A549 (cell line): Measurements from ENCODE around the gene CYB5D1. TPM values are rescaled to one million over a fixed set of nuclear protein-coding genes. Genes with fewer than 3 reads are reported as not detected.

Experiments
- CBX2 ChIP-seq: fragments of 200-600 bp; sonication (generic); IDR thresholded peaks from 2 replicates; pipeline ENCODE4 v1.6.1; 2016; ENCODE audit warnings: low read depth, mild to moderate bottlenecking, borderline replicate concordance
- CBX8 ChIP-seq: fragments of 200-600 bp; sonication (generic); IDR thresholded peaks from 2 replicates; pipeline ENCODE4 v1.6.1; 2016
- CHD2 ChIP-seq: fragments of 150-350 bp; IDR thresholded peaks from 2 replicates; pipeline ENCODE4 v1.6.1; 2014; ENCODE audit warnings: low read length; ENCODE audit not compliant: partially characterized antibody
- CHD4 ChIP-seq: fragments of 200-600 bp; sonication (generic); IDR thresholded peaks from 2 replicates; pipeline ENCODE4 v1.6.1; 2016; ENCODE audit warnings: antibody characterized with exemption, mild to moderate bottlenecking, borderline replicate concordance
- E2F6 ChIP-seq: IDR thresholded peaks from 2 replicates; pipeline ENCODE4 v1.6.1; 2012; ENCODE audit warnings: low read depth, borderline replicate concordance
- EHF ChIP-seq: fragments of 250-450 bp; sonication (Bioruptor Pico); IDR thresholded peaks from 2 replicates; pipeline ENCODE4 v1.5.0; 2020; ENCODE audit warnings: mild to moderate bottlenecking
- ELK1 ChIP-seq: fragments of 150-350 bp; IDR thresholded peaks from 2 replicates; pipeline ENCODE4 v1.6.1; 2014; ENCODE audit warnings: low read depth, mild to moderate bottlenecking, low read length
- EP300 ChIP-seq, 2 experiments: fragments of >200 bp; sonication (Bioruptor Twin); formaldehyde crosslinking; IDR thresholded peaks; 2 replicates in 1 of 2; 3 replicates in 1 of 2; pipeline ENCODE4 v1.6.1; 2016 to 2017
- ESRRA ChIP-seq: fragments of 150-350 bp; IDR thresholded peaks from 2 replicates; pipeline ENCODE4 v1.6.1; 2014; ENCODE audit warnings: mild to moderate bottlenecking, low read length, borderline replicate concordance
- FOSB ChIP-seq: fragments of 250-450 bp; sonication (Bioruptor Pico); IDR thresholded peaks from 2 replicates; pipeline ENCODE4 v1.5.0; 2020; ENCODE audit warnings: mild to moderate bottlenecking, moderate library complexity
- FOXS1 ChIP-seq: fragments of 250-450 bp; sonication (Bioruptor Pico); IDR thresholded peaks from 2 replicates; pipeline ENCODE4 v1.5.0; 2020; ENCODE audit warnings: mild to moderate bottlenecking, moderate library complexity
- GATA3 ChIP-seq: IDR thresholded peaks from 2 replicates; pipeline ENCODE4 v1.6.1; 2012; ENCODE audit warnings: borderline replicate concordance
- HDAC2 ChIP-seq: fragments of 200-600 bp; sonication (generic); IDR thresholded peaks from 2 replicates; pipeline ENCODE4 v1.6.1; 2016
- HEYL ChIP-seq: fragments of 250-450 bp; sonication (Bioruptor Pico); IDR thresholded peaks from 2 replicates; pipeline ENCODE4 v1.8.0; 2021; ENCODE audit warnings: mild to moderate bottlenecking, moderate library complexity
- HOXB5 ChIP-seq: fragments of 250-450 bp; sonication (Bioruptor Pico); IDR thresholded peaks from 2 replicates; pipeline ENCODE4 v1.5.0; 2020; ENCODE audit warnings: mild to moderate bottlenecking, moderate library complexity
- JUN ChIP-seq, 2 experiments: fragments of >200 bp; sonication (Bioruptor Twin); formaldehyde crosslinking; IDR thresholded peaks; 2 replicates in 1 of 2; 3 replicates in 1 of 2; pipeline ENCODE4 v1.6.1; 2016 to 2017
- MAZ ChIP-seq: fragments of 150-350 bp; IDR thresholded peaks from 2 replicates; pipeline ENCODE4 v1.6.1; 2014; ENCODE audit warnings: antibody characterized with exemption, low read depth, low read length, borderline replicate concordance
- MYC ChIP-seq: IDR thresholded peaks from 2 replicates; pipeline ENCODE4 v1.6.1; 2012; ENCODE audit warnings: mild to moderate bottlenecking, inconsistent platforms, low read length, improper control_type of control experiment, borderline replicate concordance
- NFE2L2 ChIP-seq: fragments of 150-350 bp; conservative IDR thresholded peaks from 2 replicates; pipeline ENCODE4 v1.6.1; 2014; ENCODE audit warnings: low read length
- PHF8 ChIP-seq: fragments of 200-600 bp; sonication (generic); IDR thresholded peaks from 2 replicates; pipeline ENCODE4 v1.6.1; 2016; ENCODE audit warnings: low read depth, mild to moderate bottlenecking, antibody characterized with exemption, moderate library complexity, borderline replicate concordance
- POLR2AphosphoS2 ChIP-seq: conservative IDR thresholded peaks from 2 replicates; pipeline ENCODE4 v1.6.1; 2012; ENCODE audit warnings: low read length, improper control_type of control experiment, inconsistent platforms
- RARB ChIP-seq: fragments of 250-450 bp; sonication (Bioruptor Pico); IDR thresholded peaks from 2 replicates; pipeline ENCODE4 v1.8.0; 2021; ENCODE audit warnings: mild to moderate bottlenecking, moderate library complexity
- RCOR1 ChIP-seq: fragments of 150-350 bp; IDR thresholded peaks from 2 replicates; pipeline ENCODE4 v1.6.1; 2014; ENCODE audit warnings: antibody characterized with exemption, low read length, low read depth
- SMC3 ChIP-seq: fragments of >200 bp; sonication (Bioruptor Twin); formaldehyde crosslinking; IDR thresholded peaks from 3 replicates; pipeline ENCODE4 v1.6.1; 2018; ENCODE audit warnings: inconsistent platforms
- SREBF2 ChIP-seq: fragments of 450-650 bp; IDR thresholded peaks from 2 replicates; pipeline ENCODE4 v1.6.1; 2014; ENCODE audit warnings: mild to moderate bottlenecking, moderate library complexity
- TFCP2L1 ChIP-seq: fragments of 250-450 bp; sonication (Bioruptor Pico); IDR thresholded peaks from 2 replicates; pipeline ENCODE4 v1.5.0; 2021; ENCODE audit warnings: mild to moderate bottlenecking
- USF2 ChIP-seq: fragments of 450-650 bp; IDR thresholded peaks from 2 replicates; pipeline ENCODE4 v1.6.1; 2014; ENCODE audit warnings: antibody characterized with exemption
- ZNF302 ChIP-seq: fragments of 250-450 bp; sonication (Bioruptor Pico); IDR thresholded peaks from 2 replicates; pipeline ENCODE4 v1.9.0; 2021; ENCODE audit warnings: inconsistent platforms, mild to moderate bottlenecking, moderate library complexity
- ZSCAN20 ChIP-seq: fragments of 250-450 bp; sonication (Bioruptor Pico); IDR thresholded peaks from 2 replicates; pipeline ENCODE4 v1.8.0; 2022; ENCODE audit warnings: mild to moderate bottlenecking, moderate library complexity
- polyA plus RNA-seq, 4 experiments: library from polyadenylated mRNA; depleted of rRNA in 3 of 4; stranded (reverse); fragments of >200 nt; fragmentation: RNase III in 1 of 4; extraction: RNeasy Plus Mini Kit Qiagen cat#74134 plus additional on column Dnase treatment in 1 of 4; gene quantifications; 2 replicates in 3 of 4; 3 replicates in 1 of 4; pipeline ENCODE4 v1.2.3, GENCODE V29; 2011 to 2017
- TF ChIP-seq, protein P1 (sequence below): IDR thresholded peaks from 2 replicates; pipeline ENCODE4 v1.6.1; 2012
- TF ChIP-seq, protein P2 (sequence below): fragments of >200 bp; sonication (Bioruptor Twin); formaldehyde crosslinking; IDR thresholded peaks from 2 replicates; pipeline ENCODE4 v1.6.1; 2016
- TF ChIP-seq, protein P3 (sequence below): fragments of 250-450 bp; sonication (Bioruptor Pico); IDR thresholded peaks from 2 replicates; pipeline ENCODE4 v1.5.0; 2020; ENCODE audit warnings: low read depth, mild to moderate bottlenecking, moderate library complexity

CYB5D1 gene
- polyA plus RNA-seq, 2 of the 4 experiments (the other 2 are of a cell fraction) = 20.4 to 28.2 TPM

DNA sequence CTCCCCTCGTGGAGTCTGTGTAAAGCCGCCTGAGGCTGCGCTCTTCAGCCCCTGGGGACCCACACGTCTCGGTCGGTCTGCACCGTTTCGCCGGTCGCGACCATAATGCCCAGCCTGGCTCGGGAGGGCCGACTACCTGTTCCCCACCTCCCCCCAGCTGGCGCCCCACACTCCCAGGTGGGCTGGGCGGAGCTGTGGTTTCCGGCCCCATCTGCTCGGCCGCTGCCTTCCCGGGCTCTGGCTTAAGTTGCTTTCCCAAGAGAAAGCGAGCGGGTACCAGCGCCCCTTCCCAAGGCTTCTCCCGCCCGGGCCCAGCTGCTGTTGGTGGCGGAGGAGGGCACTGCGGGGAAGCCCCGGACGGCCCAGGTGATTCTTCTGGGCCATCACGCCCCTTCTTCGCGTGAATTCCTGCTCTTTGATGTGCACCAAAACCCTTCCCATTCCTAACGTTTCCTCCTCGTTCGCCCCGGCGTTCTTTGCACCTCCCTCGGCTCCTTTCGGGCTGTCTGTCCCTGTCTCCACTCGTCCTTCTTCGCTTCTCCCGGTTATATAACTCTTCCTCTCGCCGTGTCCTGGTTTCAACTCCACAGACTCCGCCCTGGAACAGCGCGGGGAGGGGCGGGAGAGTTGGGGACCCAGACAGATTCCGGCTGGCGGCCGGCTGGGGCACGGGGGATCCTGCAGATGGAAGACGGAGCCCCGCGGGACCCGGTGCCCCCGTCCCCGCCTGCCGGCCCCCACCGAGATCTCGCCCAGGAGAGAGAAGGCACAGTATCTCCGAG is 21.8 kb upstream of the CYB5D1 start (continued):
- TF ChIP-seq NFE2L2 (no peak), PHF8 (peak; percentile 39; the same call in 1 of the 2 replicates), EP300 (IDR thresholded peaks at IDR 0.05) (no peak), RARB (CRISPR knock-in tag) (no peak), TFCP2L1 (CRISPR knock-in tag) (0 out of 2 replicates have a peak, but pooled peaks have one; percentile 34), EHF (CRISPR knock-in tag) (no peak), SREBF2 (no peak), GATA3 (no peak; the same call in 1 of the 2 replicates), ESRRA (no peak), HEYL (CRISPR knock-in tag) (no peak), ZSCAN20 (no peak), ELK1 (no peak), CHD2 (no peak), E2F6 (no peak), MYC (0 out of 2 replicates have a peak, but pooled peaks have one; percentile 12), FOXS1 (CRISPR knock-in tag) (no peak), CBX2 (no peak), USF2 (no peak), CBX8 (no peak), SMC3 (no peak), JUN (IDR thresholded peaks at IDR 0.05) (peak in 1 of 2 experiments; percentile 12; a peak in 1 of 5 replicates), CHD4 (no peak), POLR2AphosphoS2 (no peak; the same call in 1 of the 2 replicates), RCOR1 (no peak), HDAC2 (no peak), MAZ (0 out of 2 replicates have a peak, but pooled peaks have one; percentile 4), ZNF302 (CRISPR knock-in tag) (no peak), HOXB5 (CRISPR knock-in tag) (no peak), FOSB (CRISPR knock-in tag) (no peak)
- TF ChIP-seq, protein P1, sequence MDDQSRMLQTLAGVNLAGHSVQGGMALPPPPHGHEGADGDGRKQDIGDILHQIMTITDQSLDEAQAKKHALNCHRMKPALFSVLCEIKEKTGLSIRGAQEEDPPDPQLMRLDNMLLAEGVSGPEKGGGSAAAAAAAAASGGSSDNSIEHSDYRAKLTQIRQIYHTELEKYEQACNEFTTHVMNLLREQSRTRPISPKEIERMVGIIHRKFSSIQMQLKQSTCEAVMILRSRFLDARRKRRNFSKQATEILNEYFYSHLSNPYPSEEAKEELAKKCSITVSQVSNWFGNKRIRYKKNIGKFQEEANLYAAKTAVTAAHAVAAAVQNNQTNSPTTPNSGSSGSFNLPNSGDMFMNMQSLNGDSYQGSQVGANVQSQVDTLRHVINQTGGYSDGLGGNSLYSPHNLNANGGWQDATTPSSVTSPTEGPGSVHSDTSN = no peak; the same call in 1 of the 2 replicates
- TF ChIP-seq, protein P2, sequence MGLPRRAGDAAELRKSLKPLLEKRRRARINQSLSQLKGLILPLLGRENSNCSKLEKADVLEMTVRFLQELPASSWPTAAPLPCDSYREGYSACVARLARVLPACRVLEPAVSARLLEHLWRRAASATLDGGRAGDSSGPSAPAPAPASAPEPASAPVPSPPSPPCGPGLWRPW = no peak
- TF ChIP-seq, protein P3, sequence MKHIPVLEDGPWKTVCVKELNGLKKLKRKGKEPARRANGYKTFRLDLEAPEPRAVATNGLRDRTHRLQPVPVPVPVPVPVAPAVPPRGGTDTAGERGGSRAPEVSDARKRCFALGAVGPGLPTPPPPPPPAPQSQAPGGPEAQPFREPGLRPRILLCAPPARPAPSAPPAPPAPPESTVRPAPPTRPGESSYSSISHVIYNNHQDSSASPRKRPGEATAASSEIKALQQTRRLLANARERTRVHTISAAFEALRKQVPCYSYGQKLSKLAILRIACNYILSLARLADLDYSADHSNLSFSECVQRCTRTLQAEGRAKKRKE = no peak
- TF ChIP-seq, all 56 proteins: peak for 7
